ENCODE results near the gene SPSB1.

GRCh38 chr1:9416506-9416905 lies 123.8 kb downstream of the SPSB1 start:
- TF ChIP-seq EZH2 (IDR thresholded peaks at IDR 0.05; ENCODE audit: insufficient read depth, poor library complexity, severe bottlenecking): no peak
- TF ChIP-seq EZH2phosphoT487 (IDR thresholded peaks at IDR 0.05; ENCODE audit: insufficient read depth, low read depth): no peak
